ENCODE measurements around the gene IFI6. TPM values are rescaled to one million over a fixed set of nuclear protein-coding genes. Genes with fewer than 3 reads are reported as not detected.
"Not testable (repeated sequence)": the region's sequence is repeated elsewhere in the genome, so short reads cannot be mapped to it uniquely, and the experiment has no call there.

IFI6 gene
- total and polyA plus RNA-seq, 5 donors, result 46.2 to 145 (median 59.3) TPM

DNA sequence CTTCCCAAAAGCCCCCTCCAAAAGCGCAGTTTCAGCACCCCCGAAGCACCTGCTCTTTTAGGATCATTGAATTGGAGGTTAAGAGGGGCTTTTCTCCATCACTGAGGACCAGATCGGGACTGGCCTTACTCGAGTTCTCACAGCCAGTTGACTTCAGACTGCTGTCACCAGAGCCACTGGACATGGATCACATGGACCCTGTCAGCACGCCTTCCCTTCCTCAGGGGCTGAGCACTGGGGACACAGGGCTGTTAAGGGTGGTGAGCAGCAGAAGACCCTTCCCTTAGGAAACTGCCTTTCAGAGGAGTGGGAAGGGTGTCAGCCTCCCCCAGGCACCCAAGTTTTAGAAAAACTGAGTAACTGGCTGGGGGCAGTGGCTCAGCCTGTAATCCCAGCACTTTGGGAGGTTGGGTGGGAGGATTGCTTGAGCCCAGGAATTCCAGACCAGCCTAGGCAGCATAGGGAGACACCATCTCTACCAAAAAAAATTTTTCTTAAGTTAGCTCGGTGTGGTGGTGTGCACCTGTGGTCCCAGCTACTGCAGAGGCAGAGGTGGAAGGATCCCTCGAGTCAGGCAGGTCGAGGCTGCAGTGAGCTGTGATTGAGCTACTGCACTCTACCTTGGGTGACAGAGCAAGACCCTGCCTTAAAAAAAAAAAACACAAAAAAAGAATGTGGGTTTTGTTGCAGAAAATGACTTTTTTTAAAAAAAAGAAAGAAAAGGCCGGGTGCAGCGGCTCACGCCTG, 36.4 kb downstream of the IFI6 start:
- intact Hi-C loops (cut with DNase I), result no loop called here
- Histone ChIP-seq H3K27ac (ENCODE audit: low read length) (no peak overlapping the region), H3K27me3 (ENCODE audit: control insufficient read depth, insufficient read depth) (no peaks in the 10 kb centered on the region), H3K4me3 (ENCODE audit: low read length) (no peak overlapping the region), H3K9me3 (ENCODE audit: control insufficient read depth, low read length) (no peaks in the 10 kb centered on the region), H3K4me1 (ENCODE audit: control insufficient read depth, insufficient read depth, low read length) (peaks cover 12% of the 10 kb centered on the region)
- WGBS, result 84% methylated on average over 11 of the region's 11 CpGs
- ATAC-seq (no peak), DNase-seq (no peak)

DNA sequence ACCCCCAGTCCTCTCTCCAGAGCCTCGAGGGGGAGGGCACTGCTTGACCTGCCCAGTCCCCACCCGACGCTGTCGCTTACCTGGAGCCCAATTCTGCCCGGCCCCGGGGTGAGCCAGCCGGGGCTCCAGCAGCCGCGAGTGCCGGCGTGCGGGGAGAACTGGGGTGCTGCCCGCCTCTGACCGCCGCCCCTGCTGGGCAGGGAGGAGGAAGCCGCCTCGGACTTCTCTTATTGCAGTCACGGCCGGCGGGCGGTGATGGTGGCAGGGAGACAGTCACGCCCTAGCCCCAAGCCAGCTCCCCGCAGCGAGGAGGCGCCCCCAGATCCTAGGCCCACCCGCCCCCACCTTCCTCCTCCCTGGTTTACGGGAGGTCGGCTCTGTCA, 37.0 kb downstream of the IFI6 start, which contains the start of gene FGR:
Gene FGR, minus strand, starts transcription at position 201 of the 383 bp plus-strand sequence. CDS start 11,269 bp downstream, outside the sequence.
- ATAC-seq (peak; percentile 9 to 30), DNase-seq (peak; percentile 53 to 83 (median 82))
- Histone ChIP-seq H3K4me3 (ENCODE audit: low read length) (peak within 1 kb of the TSS; percentile 36), H3K27ac (ENCODE audit: low read length) (peak within 1 kb of the TSS; percentile 52), H3K9me3 (ENCODE audit: control insufficient read depth, low read length) (no peaks in the 10 kb centered on the region), H3K27me3 (ENCODE audit: control insufficient read depth, insufficient read depth) (no peaks in the 10 kb centered on the region), H3K4me1 (ENCODE audit: control insufficient read depth, insufficient read depth, low read length) (peaks cover 15% of the 10 kb centered on the region)
- intact Hi-C loops (cut with DNase I), result no loop called here
- 38% methylated on average over 28 of the region's 28 CpGs for WGBS

DNA sequence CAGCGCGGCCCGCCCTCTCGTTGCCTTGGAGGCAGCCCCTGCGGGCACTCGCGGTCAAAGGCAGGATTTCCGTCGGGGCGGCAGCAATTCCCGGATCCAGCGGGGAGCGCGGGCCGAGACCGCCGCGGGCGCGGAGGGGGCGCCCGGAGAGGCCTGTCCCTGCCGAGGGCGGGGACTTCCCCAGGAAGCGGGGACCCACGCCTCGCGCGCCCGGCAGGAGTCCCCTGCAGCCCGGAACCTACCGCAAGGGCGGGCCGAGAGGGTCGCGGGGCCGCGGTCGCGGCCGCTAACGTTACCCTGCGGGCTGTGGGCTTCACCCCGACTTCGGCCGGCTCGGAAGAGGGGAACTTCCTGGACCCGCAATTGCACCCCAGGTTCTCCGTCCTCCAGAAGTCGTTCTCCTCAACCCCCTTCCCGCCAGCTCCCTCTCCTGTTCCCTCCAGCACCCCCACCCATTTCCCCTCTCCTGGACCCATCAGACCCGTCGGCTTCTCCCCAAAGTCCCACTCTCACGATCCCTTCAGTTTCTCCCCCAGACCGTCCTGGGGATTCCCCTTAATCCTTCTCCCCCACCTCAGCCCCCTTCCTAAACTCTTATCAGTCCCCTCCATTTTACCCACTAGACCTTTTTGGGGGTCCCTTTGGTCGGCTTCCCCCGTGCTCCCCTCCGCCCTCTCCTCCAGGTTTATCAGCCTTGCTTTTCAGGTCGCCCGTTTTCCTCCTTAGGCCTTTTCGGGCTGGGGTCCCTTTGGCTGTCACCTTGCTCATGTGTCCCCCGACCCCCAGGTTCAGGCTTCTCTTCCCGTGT, 37.6 kb downstream of the IFI6 start:
- peak; percentile 78 to 89 (median 88) for DNase-seq
- 6% methylated on average over 63 of the region's 63 CpGs for WGBS
- Histone ChIP-seq H3K4me3 (ENCODE audit: low read length) (peak overlapping the region; percentile 36), H3K27ac (ENCODE audit: low read length) (peak overlapping the region; percentile 52), H3K9me3 (ENCODE audit: control insufficient read depth, low read length) (no peaks in the 10 kb centered on the region), H3K4me1 (ENCODE audit: control insufficient read depth, insufficient read depth, low read length) (peaks cover 15% of the 10 kb centered on the region), H3K27me3 (ENCODE audit: control insufficient read depth, insufficient read depth) (no peaks in the 10 kb centered on the region)
- ATAC-seq, result peak; percentile 81 to 84
- intact Hi-C loops (cut with DNase I), result no loop called here

DNA sequence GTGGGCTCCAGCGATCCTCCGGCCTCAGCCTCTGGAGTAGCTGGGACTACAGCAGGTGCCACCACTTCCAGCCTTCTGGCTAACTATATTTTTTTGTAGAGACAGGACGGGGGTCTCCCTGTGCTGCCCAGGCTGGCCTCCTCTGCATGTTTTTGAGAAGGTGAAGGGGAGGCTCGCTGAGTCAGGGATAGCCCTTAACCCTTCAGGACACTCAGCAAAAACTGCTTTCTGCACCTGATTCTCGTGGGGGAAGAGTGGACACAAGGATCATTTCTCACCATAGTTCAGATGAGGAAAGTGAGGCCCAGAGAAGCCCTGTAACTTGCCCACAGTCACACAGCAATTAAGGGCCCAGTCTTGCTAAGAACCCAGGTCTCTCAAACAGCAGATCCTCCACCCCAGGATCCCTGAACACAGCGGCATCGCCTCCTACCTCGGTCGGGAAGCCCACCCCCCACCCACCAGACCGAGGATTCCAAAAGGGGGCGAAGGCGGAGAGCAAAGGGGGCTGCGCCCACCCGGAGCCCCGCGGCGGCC, 38.3 kb downstream of the IFI6 start:
- 26% methylated on average over 17 of the region's 17 CpGs for WGBS
- no peak for ATAC-seq
- Histone ChIP-seq H3K27me3 (ENCODE audit: control insufficient read depth, insufficient read depth) (no peaks in the 10 kb centered on the region), H3K4me3 (ENCODE audit: low read length) (peak overlapping the region; percentile 36), H3K4me1 (ENCODE audit: control insufficient read depth, insufficient read depth, low read length) (peaks cover 16% of the 10 kb centered on the region), H3K9me3 (ENCODE audit: control insufficient read depth, low read length) (no peaks in the 10 kb centered on the region), H3K27ac (ENCODE audit: low read length) (peak overlapping the region; percentile 68)
- no peak for DNase-seq
- intact Hi-C loops (cut with DNase I), result no loop called here

DNA sequence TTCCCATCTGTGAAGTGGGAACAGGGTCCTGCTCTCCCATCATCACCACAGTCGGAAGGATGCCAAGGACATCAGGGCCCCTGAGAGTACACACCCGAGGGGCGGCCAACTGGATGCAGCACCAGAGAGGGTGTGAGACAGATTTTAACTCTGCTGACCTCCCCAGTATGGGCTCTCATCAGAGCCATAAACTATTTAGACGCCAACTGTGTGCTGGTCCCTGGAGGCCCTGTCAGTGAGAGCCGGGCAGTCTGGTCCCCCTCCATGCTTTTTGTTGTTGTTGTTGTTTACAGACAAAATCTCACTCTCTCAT, 38.7 kb downstream of the IFI6 start:
- H3K4me3 ChIP-seq (ENCODE audit: low read length), result no peak overlapping the region

DNA sequence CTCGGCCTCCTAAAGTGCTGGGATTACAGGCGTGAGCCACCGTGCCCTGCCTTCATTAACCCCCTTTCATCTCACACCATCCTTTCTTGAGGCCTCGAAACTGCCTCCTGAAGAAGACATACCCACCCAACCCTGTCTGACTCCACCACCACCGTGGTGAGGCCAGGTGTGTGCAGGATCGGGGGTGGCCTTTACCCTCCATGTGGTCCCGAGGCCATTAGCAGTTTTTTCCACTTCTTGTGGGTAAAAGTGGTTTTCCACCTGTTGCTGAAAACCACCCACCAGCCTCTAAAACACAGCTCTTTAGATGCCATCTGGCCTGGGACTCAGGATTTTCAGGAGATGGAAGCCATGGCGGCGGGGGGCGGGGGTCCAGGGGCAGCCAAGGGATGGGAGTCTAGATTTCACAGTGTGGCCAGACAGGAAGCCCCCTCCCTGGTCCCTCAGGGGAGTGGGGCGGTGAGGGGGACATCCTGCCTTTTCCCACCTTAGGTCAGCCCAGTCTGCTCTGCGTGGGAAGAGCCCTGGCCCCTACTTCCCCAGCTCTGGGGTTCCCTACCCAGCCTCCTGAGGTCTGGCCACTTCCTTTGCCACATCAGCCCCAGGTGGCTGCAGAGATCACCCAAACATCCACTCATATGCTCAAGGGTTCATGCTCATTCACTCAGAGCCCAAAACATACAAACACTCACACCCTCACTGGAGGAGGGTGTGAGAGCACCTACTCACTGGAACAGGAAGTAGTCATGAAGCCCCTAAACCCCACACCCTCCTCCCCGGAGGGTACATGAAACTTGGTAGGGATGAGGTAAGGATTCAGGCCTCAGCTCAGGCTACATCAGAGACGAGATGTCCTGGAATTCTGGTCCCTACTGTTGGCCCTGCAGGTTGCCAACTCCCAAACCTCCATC, 39.4 kb downstream of the IFI6 start:
- DNase-seq, result no peak
- Histone ChIP-seq H3K9me3 (ENCODE audit: control insufficient read depth, low read length) (no peaks in the 10 kb centered on the region), H3K27me3 (ENCODE audit: control insufficient read depth, insufficient read depth) (no peaks in the 10 kb centered on the region), H3K4me1 (ENCODE audit: control insufficient read depth, insufficient read depth, low read length) (peaks cover 19% of the 10 kb centered on the region), H3K4me3 (ENCODE audit: low read length) (no peak overlapping the region), H3K27ac (ENCODE audit: low read length) (peak overlapping the region; percentile 29)
- ATAC-seq, result no peak
- intact Hi-C loops (cut with DNase I), result no loop called here
- WGBS, result 65% methylated on average over 14 of the region's 14 CpGs

More for the DNA sequence above, 38.7 kb downstream of the IFI6 start:
- H3K27ac ChIP-seq (ENCODE audit: low read length), result peak overlapping the region; percentile 68
- H3K4me1 ChIP-seq (ENCODE audit: control insufficient read depth, insufficient read depth, low read length), result peaks cover 19% of the 10 kb centered on the region
- DNase-seq (no peak), ATAC-seq (no peak)
- no peaks in the 10 kb centered on the region for H3K27me3 ChIP-seq (ENCODE audit: control insufficient read depth, insufficient read depth)
- no peaks in the 10 kb centered on the region for H3K9me3 ChIP-seq (ENCODE audit: control insufficient read depth, low read length)
- intact Hi-C loops (cut with DNase I), result no loop called here
- WGBS, result 76% methylated on average over 5 of the region's 5 CpGs

DNA sequence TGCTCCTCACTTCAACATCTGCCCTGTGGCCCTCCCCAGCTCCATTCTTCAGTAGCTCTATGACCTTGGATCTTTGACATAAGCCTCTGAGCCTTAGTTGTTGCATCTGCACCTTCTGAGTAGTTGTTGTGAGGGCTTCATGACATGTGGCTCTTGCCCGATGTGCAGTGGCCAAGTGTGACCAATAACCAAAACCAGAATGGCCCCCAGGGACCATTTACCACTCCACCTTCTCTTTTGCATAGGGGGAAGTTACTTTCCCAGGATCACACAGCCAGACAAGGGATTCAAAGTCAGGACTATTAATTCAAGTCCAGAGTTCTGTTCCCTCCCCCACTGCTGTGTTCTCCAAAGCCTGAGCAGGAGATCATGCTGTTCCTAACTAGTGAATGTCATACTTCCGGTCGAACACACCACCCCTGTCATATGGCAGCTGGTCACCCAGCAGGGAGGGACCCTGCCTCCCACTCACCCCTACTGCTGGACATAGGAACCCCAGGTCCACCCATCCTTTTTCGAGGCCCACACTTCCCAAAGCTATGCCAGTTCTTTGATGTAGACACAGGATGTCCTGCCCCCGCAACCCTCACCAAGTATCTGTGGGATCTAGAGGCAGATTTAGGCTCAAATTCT, 41.0 kb downstream of the IFI6 start:
- WGBS, result 49% methylated on average over 5 of the region's 5 CpGs
- Histone ChIP-seq H3K4me3 (ENCODE audit: low read length) (no peak overlapping the region), H3K27ac (ENCODE audit: low read length) (peak overlapping the region; percentile 91), H3K9me3 (ENCODE audit: control insufficient read depth, low read length) (no peaks in the 10 kb centered on the region), H3K4me1 (ENCODE audit: control insufficient read depth, insufficient read depth, low read length) (peaks cover 19% of the 10 kb centered on the region), H3K27me3 (ENCODE audit: control insufficient read depth, insufficient read depth) (no peaks in the 10 kb centered on the region)
- intact Hi-C loops (cut with DNase I), result no loop called here
- ATAC-seq (peak; percentile 59 to 77), DNase-seq (peak in 2 of 3 donors; percentile 67 to 76)

DNA sequence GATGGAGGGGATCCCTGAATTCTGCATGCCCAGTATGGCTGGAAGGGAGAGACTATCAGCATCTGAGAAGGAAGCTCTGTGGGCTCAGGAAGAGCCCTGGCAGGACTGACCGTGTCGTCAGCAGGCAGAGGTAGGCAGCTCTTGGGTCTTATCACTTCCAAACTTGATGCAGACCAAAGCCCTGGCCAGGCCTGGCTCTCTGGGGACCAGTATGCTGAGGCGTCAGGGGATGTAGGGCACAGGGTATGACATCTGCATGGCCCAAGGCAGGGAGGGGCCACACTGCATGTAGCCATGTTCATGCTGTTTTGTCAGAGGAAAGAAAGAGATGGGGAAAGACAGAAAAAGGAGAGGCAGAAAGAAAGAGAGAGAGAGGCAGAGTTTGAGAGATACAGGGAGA, 43.3 kb downstream of the IFI6 start:
- DNase-seq (peak in 1 of 3 donors; percentile 44), ATAC-seq (no peak)
- H3K27me3 ChIP-seq (ENCODE audit: control insufficient read depth, insufficient read depth), result no peaks in the 10 kb centered on the region
- peak overlapping the region; percentile 33 for H3K27ac ChIP-seq (ENCODE audit: low read length)
- WGBS, result 21% methylated on average over 3 of the region's 3 CpGs
- peaks cover 19% of the 10 kb centered on the region for H3K4me1 ChIP-seq (ENCODE audit: control insufficient read depth, insufficient read depth, low read length)
- H3K9me3 ChIP-seq (ENCODE audit: control insufficient read depth, low read length), result no peaks in the 10 kb centered on the region
- intact Hi-C loops (cut with DNase I), result no loop called here
- no peak overlapping the region for H3K4me3 ChIP-seq (ENCODE audit: low read length)

DNA sequence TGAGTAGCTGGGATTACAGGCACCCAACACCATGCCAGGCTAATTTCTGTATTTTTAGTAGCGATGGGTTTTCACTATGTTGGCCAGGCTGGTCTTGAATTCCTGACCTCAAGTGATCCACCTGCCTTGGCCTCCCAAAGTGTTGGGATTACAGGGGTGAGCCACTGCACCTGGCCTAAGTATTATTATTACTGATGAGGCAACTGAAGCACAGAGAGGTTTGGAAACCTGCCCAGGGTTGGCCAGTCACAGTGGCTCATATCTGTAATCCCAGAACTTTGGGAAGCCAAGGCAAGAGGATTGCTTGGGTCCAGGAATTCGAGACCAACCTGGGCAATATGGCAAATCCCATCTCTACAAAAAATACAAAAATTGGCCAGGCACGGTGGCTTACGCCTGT, 44.3 kb downstream of the IFI6 start:
- H3K4me3 ChIP-seq (ENCODE audit: low read length); H3K27me3 ChIP-seq (ENCODE audit: control insufficient read depth, insufficient read depth); intact Hi-C loops (cut with DNase I); H3K27ac ChIP-seq (ENCODE audit: low read length); H3K9me3 ChIP-seq (ENCODE audit: control insufficient read depth, low read length); ATAC-seq; DNase-seq: not testable (repeated sequence)
- WGBS, result 92% methylated on average over 4 of the region's 4 CpGs
- peaks cover 19% of the 10 kb centered on the region for H3K4me1 ChIP-seq (ENCODE audit: control insufficient read depth, insufficient read depth, low read length)

DNA sequence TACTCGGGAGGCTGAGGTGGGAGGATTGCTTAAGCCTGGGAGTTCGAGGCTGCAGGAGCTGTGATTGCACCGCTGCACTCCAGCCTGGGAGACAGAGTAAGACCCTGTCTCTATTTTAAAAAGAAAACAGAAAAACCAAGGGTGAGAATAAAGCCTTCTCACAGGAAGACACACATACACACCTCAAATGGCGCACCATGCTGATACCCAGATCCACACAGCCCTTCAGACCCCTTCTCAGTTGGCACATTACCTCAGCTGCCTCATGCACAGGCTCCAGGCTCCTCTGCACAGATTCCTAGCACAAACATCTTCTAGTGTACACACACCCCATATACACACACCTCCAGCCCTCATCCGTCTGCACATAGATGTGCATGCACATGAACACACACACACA, 44.9 kb downstream of the IFI6 start:
- Histone ChIP-seq H3K27ac (ENCODE audit: low read length) (no peak overlapping the region), H3K4me3 (ENCODE audit: low read length) (no peak overlapping the region), H3K4me1 (ENCODE audit: control insufficient read depth, insufficient read depth, low read length) (peaks cover 19% of the 10 kb centered on the region), H3K27me3 (ENCODE audit: control insufficient read depth, insufficient read depth) (no peaks in the 10 kb centered on the region), H3K9me3 (ENCODE audit: control insufficient read depth, low read length) (no peaks in the 10 kb centered on the region)
- DNase-seq, result no peak
- 93% methylated on average over 5 of the region's 5 CpGs for WGBS
- no peak for ATAC-seq
- intact Hi-C loops (cut with DNase I), result no loop called here

All from right cardiac atrium (tissue), 5 donors.